Adipose tissue (tissue), 3 donors: ENCODE measurements around the gene KCNH3. TPM values are rescaled to one million over a fixed set of nuclear protein-coding genes. Genes with fewer than 3 reads are reported as not detected.
"Not testable (repeated sequence)": the region's sequence is repeated elsewhere in the genome, so short reads cannot be mapped to it uniquely, and the experiment has no call there.

ENCODE experiments used
- H3K27ac ChIP-seq: one replicate; pipeline ENCODE4 v1.5.1; 2013; ENCODE audit warnings: low read depth, low read length
- WGBS, 3 donors: extraction: QIAGEN DNeasy Blood & Tissue Kit; methylation state at CpG; one replicate each; pipeline ENCODE4 v1.1.7; 2013; 5-methylcytosine and 5-hydroxymethylcytosine counted together
- polyA plus RNA-seq, 3 donors: library from polyadenylated mRNA; stranded (reverse); fragments of 200-250 nt; gene quantifications; one replicate each; pipeline ENCODE4 v1.2.3, GENCODE V29; 2013
- donor health status: healthy with polysubstance abuse.
- donor health status: Bipolar disorder and iron deficiency.
- donor health status: healthy.

Gene KCNH3
- polyA plus RNA-seq, 3 donors: 0.21 to 1.8 (median 0.32) TPM

DNA sequence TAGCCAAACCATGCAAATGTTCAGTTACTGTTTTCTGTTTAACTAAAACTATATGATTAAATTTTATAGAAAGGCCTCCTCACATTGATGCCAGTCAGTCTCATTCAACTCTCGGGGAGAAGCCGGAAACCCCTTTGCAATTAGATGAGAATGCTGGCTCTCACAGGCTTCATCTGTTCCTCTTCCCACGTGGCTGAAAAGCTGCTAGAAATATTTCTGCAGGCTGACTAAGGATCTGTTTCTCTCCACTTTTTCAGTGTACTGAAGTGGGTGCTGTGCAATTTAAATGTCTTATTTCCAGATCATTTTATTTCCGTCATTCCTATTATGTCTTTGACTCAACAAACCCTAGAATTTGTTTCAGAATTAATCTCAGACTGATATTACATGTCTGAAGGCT, 17.4 kb upstream of the KCNH3 start:
- H3K27ac ChIP-seq: no peak overlapping the region
- 54 to 92% (median 91%) methylated on average over 4 of the region's 4 CpGs for WGBS, 3 donors

DNA sequence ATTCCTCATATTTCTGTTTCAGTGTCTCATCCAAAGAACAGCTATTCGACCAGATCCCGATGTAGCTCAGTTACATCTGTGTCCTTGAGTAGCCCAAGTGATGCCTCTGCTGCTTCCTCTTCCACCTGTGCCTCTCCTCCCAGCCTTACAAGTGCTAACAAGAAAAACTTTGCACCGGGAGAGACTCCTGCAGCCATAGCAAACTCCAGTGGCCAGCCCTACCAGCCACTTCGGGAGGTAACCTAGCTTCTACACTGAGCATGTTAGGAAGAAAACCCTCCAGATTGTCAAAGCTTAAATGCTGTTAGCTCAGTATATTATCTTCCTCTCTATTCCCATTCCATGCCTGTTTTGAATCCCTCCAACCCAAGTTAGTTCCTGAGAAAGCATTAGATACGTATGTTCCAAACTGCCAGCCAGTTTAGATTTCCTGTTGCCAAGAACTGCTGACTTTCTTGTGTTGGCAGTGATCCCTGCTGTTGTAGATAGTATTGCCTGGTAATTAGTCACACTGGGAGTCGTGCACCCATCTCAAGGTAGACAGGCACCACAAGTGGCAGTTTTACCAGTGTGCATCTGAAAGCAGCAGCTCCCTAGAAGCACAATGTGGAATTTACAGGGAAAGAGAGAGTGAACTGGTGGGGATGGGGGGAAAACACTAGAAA, 14.0 kb upstream of the KCNH3 start:
- WGBS, 3 donors: 48 to 83% (median 82%) methylated on average over 6 of the region's 6 CpGs
- no peak overlapping the region for H3K27ac ChIP-seq

DNA sequence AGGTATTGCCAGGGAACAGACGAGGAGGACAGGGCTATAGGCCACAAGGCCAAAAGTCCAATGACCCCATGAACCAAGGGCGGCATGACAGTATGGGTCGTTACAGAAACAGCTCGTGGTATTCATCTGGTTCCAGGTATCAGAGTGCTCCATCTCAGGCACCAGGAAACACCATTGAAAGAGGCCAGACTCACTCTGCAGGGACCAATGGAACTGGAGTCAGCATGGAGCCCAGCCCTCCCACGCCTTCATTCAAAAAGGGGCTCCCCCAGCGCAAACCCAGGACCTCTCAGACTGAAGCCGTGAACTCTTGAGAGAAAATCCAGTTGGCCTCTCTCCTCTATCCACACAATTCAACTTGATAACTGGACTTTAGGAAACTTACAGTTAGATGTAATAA, 12.9 kb upstream of the KCNH3 start:
- 95 to 96% (median 96%) methylated on average over 7 of the region's 7 CpGs for WGBS, 3 donors
- no peak overlapping the region for H3K27ac ChIP-seq

DNA sequence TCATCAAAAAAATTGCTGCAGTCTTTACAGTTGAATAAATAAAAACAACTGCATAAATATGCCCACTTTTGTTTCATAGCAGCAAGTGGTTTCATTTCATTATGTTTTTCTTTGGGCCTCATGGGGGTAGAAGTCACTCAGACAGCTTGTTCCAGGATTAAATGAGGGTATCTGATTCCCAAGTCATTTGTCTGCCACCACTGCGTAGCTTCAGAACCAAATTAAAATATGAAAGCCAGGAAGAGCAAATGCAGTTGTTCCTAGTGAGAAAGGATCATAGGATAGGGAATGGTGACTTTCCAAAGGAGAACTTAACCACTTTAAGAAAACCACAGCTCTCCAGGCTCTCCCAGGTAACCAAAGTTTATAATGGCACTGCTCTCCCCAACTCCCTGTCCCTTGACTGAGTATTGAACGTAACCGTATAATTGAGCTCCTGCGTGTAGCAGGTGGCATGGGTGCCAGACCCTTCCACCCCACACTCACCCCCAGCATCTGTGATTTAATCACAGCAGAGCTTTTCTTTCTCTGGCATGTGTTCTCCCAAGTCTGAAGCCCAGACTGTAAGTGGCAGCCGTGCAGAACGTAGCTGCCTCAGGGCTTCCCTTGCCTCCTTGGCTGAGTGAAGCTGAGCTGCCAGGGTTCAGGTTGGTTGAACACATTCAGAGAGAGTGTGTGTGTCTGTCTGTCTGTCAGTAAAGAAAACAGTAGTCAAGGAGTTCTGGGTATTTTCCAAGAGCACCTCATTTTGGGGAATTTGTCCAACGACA, 11.3 kb upstream of the KCNH3 start:
- 69 to 97% (median 93%) methylated on average over 7 of the region's 7 CpGs for WGBS, 3 donors
- no peak overlapping the region for H3K27ac ChIP-seq

DNA sequence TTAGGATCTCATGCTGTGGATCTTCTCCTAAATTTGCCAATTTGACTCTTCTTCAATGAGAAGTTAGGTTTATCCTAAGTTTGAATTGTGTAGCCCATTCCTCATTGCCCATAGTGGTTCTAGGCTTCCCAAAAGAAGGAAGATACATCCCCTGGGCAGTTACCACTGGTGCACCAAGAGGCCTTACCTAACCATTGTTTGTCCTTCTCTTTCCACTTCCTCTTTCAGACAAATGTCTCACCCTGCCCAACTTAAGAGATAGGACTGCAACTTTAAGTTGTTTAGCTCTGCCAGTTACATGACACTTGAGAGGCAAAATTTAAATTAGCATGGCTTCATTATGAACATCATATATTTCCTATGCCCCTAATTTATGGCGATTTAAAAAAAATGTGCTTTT, 9.4 kb upstream of the KCNH3 start:
- WGBS, 3 donors: 84 to 91% (median 88%) methylated on average over 1 of the region's 1 CpG
- H3K27ac ChIP-seq: no peak overlapping the region

DNA sequence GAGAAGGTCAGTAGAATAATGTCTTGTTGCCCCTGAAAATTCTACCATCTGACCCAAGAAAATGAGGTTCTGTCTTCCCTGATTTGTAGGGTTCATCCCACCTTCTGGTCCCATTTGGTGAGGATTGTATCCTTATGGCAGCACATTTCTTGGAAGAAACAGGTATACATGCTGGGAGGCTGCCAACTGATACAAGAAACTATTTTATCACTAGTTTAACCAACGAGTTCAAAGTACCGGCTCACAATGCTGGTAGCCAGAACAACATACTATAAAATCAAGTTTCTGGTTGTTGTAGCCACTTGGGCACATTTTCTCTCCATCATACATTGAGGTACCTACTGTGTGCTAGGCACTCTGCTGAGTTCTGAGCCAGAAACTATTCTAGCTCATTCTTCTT, 7.1 kb upstream of the KCNH3 start:
- H3K27ac ChIP-seq: no peak overlapping the region
- 33 to 83% (median 82%) methylated on average over 2 of the region's 2 CpGs for WGBS, 3 donors

DNA sequence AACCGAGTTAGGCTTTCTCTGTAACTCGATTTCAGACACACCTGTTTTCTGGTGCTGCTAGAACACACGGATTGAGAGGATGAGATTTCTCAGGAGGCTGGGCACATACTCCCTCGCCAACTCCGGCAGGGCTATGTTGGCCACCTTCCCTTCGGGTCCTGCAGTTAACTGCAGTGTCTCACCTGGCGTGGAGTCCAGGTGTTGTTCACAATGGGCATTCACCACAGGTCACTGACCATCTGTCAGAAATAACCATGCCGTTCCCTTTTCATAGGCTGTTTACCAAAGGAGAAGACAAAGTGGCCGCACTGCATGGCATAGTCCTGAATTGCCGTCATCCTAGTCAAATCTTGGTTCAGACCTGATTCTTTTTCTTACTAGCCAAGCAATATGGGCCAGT, 5.5 kb upstream of the KCNH3 start:
- H3K27ac ChIP-seq: no peak overlapping the region
- WGBS, 3 donors: 46 to 92% (median 86%) methylated on average over 10 of the region's 10 CpGs

DNA sequence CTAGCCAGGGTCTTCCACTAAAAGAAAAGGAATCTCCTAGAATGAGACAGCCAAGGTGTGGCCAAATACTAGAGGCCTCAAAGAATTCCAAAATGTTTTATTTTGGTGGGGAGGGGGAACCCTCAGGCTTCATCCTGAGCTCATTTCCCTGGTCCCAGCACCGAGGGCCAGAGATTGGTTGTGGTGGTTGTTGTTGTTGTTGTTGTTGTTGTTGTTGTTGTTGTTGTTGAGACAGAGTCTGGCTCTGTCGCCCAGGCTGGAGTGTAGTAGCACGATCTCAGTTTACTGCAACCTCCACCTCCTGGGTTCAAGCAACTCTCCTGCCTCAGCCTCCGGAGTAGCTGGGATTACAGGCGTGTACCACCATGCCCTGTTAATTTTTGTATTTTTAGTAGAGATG, 4.7 kb upstream of the KCNH3 start:
- H3K27ac ChIP-seq: not testable (repeated sequence)

DNA sequence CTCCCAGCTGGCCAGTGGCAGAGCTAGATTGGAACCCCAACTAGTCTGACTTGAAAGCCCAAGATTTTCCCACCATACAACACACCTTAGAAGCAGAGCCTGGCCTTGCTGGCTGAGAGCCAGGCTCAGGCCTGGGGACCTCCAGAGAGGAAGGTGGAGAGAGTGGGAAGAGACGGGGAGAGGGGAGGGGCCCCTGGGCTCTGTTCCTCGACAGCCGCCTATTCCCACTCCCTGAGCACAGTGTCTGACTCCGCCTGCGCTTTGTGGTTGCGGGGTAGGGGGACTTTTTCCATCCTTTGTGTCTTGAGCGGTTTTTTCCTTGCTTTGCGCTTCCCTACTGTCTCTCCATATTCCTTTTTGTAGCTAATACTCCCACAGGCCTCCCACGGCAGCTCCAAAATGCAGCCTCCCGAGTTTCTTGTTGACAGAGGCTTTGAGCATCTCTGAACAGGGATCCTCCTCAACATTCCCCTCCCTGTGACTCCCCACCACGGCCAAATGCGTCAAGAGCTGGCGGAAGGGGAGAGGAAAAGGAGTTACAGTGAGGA, 4.0 kb upstream of the KCNH3 start:
- 54 to 83% (median 66%) methylated on average over 12 to 13 of the region's 13 CpGs for WGBS, 3 donors
- no peak overlapping the region for H3K27ac ChIP-seq

More for the DNA sequence above, 4.7 kb upstream of the KCNH3 start:
- 84 to 95% (median 90%) methylated on average over 5 of the region's 5 CpGs for WGBS, 3 donors

DNA sequence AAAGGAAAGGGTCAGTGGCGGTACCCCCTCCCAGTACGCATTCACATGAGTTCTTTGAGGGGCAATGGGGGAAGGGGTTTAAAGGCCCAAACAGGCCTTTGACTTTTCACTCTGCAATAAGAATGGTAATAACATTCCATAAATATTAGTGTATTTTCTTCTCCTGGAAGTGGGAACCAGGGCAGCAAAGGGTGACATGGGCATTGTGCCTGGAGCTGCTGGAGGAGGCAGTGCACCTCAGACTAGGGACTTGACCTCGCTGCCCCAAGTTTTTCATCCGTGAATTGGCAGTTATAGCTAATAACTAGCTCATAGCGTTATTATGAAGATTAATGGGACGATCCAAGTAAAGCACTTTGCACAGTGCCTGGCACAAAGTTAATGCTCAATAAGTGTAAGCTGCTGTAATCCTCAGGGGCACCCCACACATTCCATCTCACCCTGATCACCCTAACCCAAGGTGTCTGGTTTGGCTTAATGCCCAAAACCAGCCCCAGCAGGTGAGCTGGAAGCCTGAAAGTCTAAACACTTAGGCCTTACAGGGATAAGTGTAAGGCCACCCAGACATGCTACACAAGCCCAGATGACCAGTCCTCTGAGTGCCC, 2.8 kb upstream of the KCNH3 start:
- WGBS, 3 donors: 87 to 93% (median 88%) methylated on average over 6 of the region's 6 CpGs
- H3K27ac ChIP-seq: no peak overlapping the region

DNA sequence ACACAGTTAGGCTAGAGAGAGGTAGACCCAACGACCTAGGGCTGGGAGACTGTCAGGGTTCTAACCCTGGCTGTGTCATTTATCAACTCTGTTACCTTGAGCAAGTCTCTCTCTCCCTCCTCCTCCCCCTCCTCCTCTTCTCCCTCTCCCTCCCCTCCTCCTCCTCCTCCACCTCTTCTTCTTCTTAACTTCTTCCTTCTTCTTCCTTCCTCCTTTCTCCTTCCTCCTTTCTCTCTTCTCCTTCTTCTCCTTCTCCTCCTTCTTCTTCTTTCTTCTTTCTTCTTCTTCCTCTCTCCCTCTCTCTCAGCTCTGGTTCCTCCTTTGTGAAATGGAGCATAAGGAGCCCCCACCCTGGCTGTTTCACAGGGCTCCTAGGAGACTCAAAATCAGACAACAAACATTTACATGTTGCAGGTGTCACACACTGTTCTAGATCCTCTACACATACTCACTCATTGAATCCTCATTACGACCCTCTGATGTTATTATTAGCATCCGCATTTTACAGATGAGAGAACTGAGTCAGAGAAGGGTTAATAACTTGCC, 2.2 kb upstream of the KCNH3 start:
- H3K27ac ChIP-seq: no peak overlapping the region
- 47 to 63% (median 56%) methylated on average over 3 of the region's 3 CpGs for WGBS, 3 donors

DNA sequence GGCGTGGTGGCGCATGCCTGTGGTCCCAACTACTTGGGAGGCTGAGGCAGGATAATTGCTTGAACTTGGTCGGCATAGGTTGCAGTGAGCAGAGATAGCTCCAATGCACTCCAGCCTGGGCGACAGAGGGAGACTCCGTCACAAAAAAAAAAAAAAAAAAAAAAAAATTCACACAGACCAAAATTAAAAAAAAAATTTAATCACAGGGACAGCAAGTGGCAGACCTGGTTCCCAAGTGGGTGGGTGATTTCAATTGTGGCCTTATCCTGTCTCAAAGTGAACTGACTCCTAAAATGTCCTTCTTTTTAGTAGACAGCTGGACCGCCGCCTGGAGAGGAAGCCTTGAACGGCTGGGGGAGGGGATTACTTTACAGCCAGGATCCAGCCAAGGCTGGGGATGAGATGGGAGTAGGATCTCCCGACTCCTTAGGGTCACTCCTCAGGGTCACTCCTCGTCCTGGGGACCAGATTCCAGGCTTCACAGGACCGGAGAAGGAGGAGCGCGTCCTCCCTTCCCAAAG, 1.5 kb upstream of the KCNH3 start:
- 22 to 31% (median 24%) methylated on average over 13 of the region's 13 CpGs for WGBS, 3 donors
- no peak overlapping the region for H3K27ac ChIP-seq

DNA sequence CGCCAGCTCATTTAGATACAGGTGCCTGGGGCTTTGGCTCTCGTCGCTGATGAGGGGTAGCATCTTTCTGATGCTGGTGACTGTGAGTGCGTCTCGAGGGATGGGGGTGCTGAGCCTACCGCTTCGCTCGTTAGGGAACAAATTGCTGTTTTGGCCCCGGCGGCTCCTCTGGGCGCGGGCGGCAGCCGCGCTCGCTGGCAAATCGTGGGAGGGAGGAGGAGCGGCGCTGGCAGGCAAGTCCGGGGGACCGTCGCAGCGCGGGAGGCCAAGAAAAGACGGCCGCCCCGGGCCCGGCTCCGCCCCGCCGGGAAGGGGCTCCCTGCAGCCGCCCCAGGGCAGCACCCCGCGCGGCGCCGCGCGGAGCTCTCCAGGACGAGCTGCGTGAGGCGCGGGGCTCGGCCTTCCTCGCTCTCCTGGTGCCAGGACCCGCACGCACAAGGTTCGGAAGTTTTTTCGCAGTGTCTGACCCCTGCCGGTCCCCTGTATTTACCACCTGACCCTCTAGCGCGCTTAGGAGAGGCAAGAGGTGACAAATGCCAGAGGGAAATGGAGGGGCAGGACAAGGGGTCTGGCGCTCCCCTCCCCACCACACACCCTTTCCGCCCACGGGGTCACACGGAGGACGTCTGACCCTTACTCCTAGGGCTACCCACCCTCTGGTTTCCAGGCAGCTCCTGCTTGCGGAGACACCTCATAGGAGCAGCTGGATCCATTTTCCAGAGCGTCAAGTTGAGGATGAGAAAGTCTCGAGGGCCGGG, 899 bp upstream of the KCNH3 start:
- H3K27ac ChIP-seq: no peak overlapping the region
- 1% methylated on average over 38 to 61 of the region's 61 CpGs for WGBS, 3 donors

DNA sequence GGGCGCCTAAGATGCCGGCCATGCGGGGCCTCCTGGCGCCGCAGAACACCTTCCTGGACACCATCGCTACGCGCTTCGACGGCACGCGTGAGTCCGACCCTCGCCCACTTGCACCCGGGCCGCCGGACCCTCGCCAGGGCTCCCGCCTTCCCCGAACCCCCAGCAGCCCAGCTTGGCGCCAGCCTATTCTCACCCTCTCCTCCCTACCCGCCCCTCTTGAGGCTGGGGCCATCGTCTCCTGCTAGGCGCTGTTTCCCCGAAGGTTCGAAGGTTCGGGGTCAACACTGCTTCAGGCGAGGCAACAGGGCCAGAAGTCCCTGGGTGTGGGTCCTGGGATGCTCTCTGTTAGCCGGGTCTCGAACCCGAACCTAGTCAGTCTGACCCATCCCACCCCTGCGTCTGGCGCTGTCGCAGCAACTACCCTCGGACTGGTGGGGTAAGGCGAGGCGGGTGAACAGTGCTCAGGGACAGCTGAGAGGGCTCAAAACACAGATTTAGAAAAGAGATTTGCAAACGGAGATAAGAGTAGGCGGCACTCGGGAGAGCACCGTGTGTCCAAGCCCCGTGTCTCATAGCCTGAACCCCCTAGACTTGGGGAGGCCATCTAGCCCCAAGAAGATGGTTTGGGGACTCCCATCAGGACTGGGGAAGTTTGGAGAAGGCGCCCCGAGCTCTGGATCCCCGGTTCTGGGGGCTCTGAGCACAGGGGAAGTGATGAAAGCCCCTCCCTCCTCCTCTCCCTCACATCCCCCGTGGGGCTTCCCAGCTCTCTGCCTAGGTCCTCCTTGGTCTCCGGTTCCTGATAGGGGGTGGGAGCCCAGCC, 787 bp downstream of the KCNH3 start:
- 14 to 41% (median 14%) methylated on average over 35 to 47 of the region's 47 CpGs for WGBS, 3 donors

DNA sequence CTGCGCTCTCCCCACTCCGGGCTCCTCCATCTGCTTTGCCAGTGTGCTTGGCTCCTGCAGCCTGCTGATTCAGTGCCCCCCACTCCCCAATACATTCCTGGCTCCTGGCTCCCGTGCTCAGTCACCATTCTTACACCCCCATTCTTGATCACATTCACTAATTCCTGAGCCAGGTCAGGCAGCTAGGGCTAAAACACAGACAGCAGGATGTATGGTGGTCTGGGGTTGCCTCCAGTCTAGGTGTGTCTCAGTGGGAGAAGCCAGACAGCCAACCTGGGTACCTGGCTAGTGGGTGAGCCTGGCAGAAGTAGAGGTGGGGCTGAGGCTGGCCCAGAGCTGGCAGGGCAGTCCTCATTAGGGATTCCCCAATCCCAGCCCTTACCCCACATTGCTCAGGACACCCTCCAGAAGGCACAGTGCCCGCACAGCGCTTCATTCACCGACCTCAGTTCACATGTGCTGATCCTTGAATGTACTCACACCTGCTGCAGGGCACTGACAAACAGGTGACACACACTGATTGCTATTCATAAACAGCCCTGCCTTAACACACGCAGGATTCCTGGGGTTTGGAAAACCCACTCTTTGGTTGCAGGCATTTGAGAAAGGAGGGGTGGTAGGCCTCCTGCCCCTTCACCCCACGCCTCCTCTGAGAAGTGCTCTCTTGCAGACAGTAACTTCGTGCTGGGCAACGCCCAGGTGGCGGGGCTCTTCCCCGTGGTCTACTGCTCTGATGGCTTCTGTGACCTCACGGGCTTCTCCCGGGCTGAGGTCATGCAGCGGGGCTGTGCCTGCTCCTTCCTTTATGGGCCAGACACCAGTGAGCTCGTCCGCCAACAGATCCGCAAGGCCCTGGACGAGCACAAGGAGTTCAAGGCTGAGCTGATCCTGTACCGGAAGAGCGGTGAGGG, 1.7 kb downstream of the KCNH3 start:
- WGBS, 3 donors: 80 to 87% (median 83%) methylated on average over 21 of the region's 21 CpGs
- no peak overlapping the region for H3K27ac ChIP-seq

More for the DNA sequence above, 787 bp downstream of the KCNH3 start:
- no peak overlapping the region for H3K27ac ChIP-seq

DNA sequence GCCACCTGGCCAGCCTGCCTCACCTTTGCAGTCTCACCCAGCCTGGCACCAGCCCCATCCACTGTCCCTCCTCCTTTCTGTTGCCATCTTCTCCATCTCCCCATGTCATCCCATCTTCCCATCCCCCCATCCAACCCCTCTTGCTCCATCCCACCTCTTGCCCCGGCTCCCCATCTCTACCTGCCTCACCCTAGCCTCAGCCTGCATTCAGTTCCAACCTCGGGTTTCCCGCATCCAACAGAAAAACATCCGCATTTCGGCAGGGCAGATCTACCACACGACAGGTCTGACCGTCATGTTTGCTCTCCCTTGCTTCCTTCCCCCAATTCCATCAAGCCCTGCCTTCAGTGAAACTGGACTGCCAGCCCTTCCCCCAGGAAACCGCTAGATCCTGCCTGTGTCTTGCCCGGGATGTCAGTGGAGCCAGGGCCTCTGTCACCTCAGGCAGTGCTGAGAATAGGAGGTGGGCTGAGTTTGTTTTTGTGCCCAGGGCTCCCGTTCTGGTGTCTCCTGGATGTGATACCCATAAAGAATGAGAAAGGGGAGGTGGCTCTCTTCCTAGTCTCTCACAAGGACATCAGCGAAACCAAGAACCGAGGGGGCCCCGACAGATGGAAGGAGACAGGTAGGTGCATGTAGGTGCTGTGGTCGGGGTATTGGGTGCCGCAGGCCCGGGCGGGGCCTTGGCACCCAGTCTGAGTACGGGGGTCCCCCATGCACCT, 2.5 kb downstream of the KCNH3 start:
- no peak overlapping the region for H3K27ac ChIP-seq
- WGBS, 3 donors: 85 to 89% (median 88%) methylated on average over 18 of the region's 18 CpGs
